Sigmoid colon (tissue), 7 donors: Measurements from ENCODE around the gene RRP12. TPM values are rescaled to one million over a fixed set of nuclear protein-coding genes. Genes with fewer than 3 reads are reported as not detected.

Experiments
- DNase-seq: peaks from one replicate; pipeline ENCODE4 v3.0.0-alpha.2; 2019
- H3K27ac ChIP-seq, 4 donors: fragments of 200-600 bp; sonication (generic); one replicate each; pipeline ENCODE4 v1.5.1; 2016 to 2019; ENCODE audit warnings: mild to moderate bottlenecking in 1 of 4
- H3K27me3 ChIP-seq, 3 donors: fragments of 200-600 bp; sonication (generic); one replicate each; pipeline ENCODE4 v1.5.1; 2019; ENCODE audit warnings: mild to moderate bottlenecking in 1 of 3
- H3K36me3 ChIP-seq, 4 donors: fragments of 200-600 bp; sonication (generic); one replicate each; pipeline ENCODE4 v1.5.1; 2016 to 2019
- H3K4me1 ChIP-seq, 4 donors: fragments of 200-600 bp; sonication (generic); one replicate each; pipeline ENCODE4 v1.5.1; 2017 to 2019
- H3K4me3 ChIP-seq, 4 donors: fragments of 200-600 bp; sonication (generic); one replicate each; pipeline ENCODE4 v1.5.1; 2017 to 2019; ENCODE audit warnings: mild to moderate bottlenecking in 2 of 4, moderate library complexity in 1 of 4
- H3K9me3 ChIP-seq, 4 donors: fragments of 200-600 bp in 3 of 4; sonication (generic) in 3 of 4; one replicate each; pipeline versions ENCODE4 v1.5.1 to v1.6.1; 2013 to 2019
- CTCF ChIP-seq, 4 experiments: fragments of 450-650 bp in 3 of 4; fragments of 200-600 bp in 1 of 4; IDR thresholded peaks; one replicate each; pipeline ENCODE4 v1.5.1; 2016 to 2019; ENCODE audit warnings: antibody characterized with exemption in 4 of 4, mild to moderate bottlenecking in 3 of 4, moderate library complexity in 2 of 4
- EP300 ChIP-seq, 4 donors: sonication (generic); formaldehyde crosslinking; IDR thresholded peaks; one replicate each; pipeline ENCODE4 v1.6.1; 2017; ENCODE audit warnings: antibody characterized with exemption in 4 of 4
- POLR2A ChIP-seq, 2 donors: fragments of 450-650 bp; IDR thresholded peaks; one replicate each; pipeline ENCODE4 v1.6.1; 2016; ENCODE audit warnings: antibody characterized with exemption in 2 of 2, mild to moderate bottlenecking in 2 of 2, moderate library complexity in 2 of 2
- POLR2AphosphoS5 ChIP-seq, 4 donors: sonication (generic); formaldehyde crosslinking; IDR thresholded peaks; one replicate each; pipeline ENCODE4 v1.6.1; 2017; ENCODE audit warnings: antibody characterized with exemption in 4 of 4
- WGBS, 2 donors: extraction: QIAGEN DNeasy Blood & Tissue Kit; methylation state at CpG; one replicate each; pipeline ENCODE4 v1.1.7; 2013; 5-methylcytosine and 5-hydroxymethylcytosine counted together
- intact Hi-C: fragments of 100-400 bp; cut with DNase I; formaldehyde crosslinking; loops from one replicate; pipeline ENCODE4 v1.15.1; 2023
- polyA plus RNA-seq, 3 donors: library from polyadenylated mRNA; stranded (reverse); fragments of 200-250 nt; gene quantifications; one replicate each; pipeline ENCODE4 v1.2.3, GENCODE V29; 2013
- total RNA-seq, 4 donors: library from RNA; depleted of rRNA; stranded (reverse); fragments of >200 nt; gene quantifications; one replicate each; pipeline ENCODE4 v1.1.0, GENCODE V29; 2016
- donor health status: healthy with polysubstance abuse.
- donor health status: Bipolar disorder and iron deficiency.
- donor health status: healthy.

RRP12 gene
- total and polyA plus RNA-seq, 7 donors: 3.2 to 18.8 (median 7.8) TPM

GRCh38 chr10:97404044-97404443 is 2.9 kb upstream of the RRP12 start:
- no peaks in the 10 kb centered on the region for H3K9me3 ChIP-seq
- H3K27me3 ChIP-seq: no peaks in the 10 kb centered on the region
- no peak for DNase-seq
- peaks cover 0 to 28% (median 25%) of the 10 kb centered on the region in 4 donors for H3K4me1 ChIP-seq
- H3K36me3 ChIP-seq: no peaks in the 10 kb centered on the region
- TF ChIP-seq CTCF (IDR thresholded peaks at IDR 0.05) (no peak), EP300 (IDR thresholded peaks at IDR 0.05) (no peak), POLR2AphosphoS5 (IDR thresholded peaks at IDR 0.05) (no peak), POLR2A (IDR thresholded peaks at IDR 0.05) (no peak)
- H3K27ac ChIP-seq: no peak overlapping the region
- H3K4me3 ChIP-seq: no peak overlapping the region
- intact Hi-C loops: loop anchor here (5.0 kb wide), 2 partner anchors 72 to 148 kb away; partner anchors contain the start of gene FRAT2

- intact Hi-C loops: loop anchor here (1.0 to 5.0 kb wide), 3 partner anchors 45 to 151 kb away; partner anchors contain the start of genes EXOSC1, FRAT2 and ZDHHC16
- Histone ChIP-seq H3K27ac (peak overlapping the region; percentile 65 to 82 (median 72)), H3K36me3 (peaks cover 0 to 12% (median 4%) of the 10 kb centered on the region in 4 donors), H3K27me3 (no peaks in the 10 kb centered on the region), H3K4me1 (peaks cover 0 to 19% (median 17%) of the 10 kb centered on the region in 4 donors), H3K9me3 (no peaks in the 10 kb centered on the region), H3K4me3 (peak overlapping the region in 3 of 4 donors; percentile 73 to 86 (median 74))
- TF ChIP-seq POLR2AphosphoS5 (IDR thresholded peaks at IDR 0.05) (no peak), CTCF (IDR thresholded peaks at IDR 0.05) (no peak), EP300 (IDR thresholded peaks at IDR 0.05) (peak in 1 of 4 donors; percentile 1), POLR2A (IDR thresholded peaks at IDR 0.05) (no peak)
- DNase-seq: no peak
- 62 to 67% methylated on average over 13 of the region's 13 CpGs for WGBS, 2 donors
These were observed 347 bp upstream of the RRP12 start for GRCh38 chr10:97401455-97401919.

GRCh38 chr10:97399843-97400545 is 1.1 kb downstream of the RRP12 start:
- DNase-seq: no peak
- peaks cover 0 to 19% (median 17%) of the 10 kb centered on the region in 4 donors for H3K4me1 ChIP-seq
- H3K36me3 ChIP-seq: peaks cover 0 to 27% (median 8%) of the 10 kb centered on the region in 4 donors
- WGBS, 2 donors: 12 to 34% methylated on average over 21 of the region's 21 CpGs
- H3K9me3 ChIP-seq: no peaks in the 10 kb centered on the region
- peak overlapping the region in 3 of 4 donors; percentile 67 to 82 (median 76) for H3K27ac ChIP-seq
- no peak for TF ChIP-seq POLR2AphosphoS5 (IDR thresholded peaks at IDR 0.05)
- no peak for TF ChIP-seq POLR2A (IDR thresholded peaks at IDR 0.05)
- no peak for TF ChIP-seq EP300 (IDR thresholded peaks at IDR 0.05)
- no peak for TF ChIP-seq CTCF (IDR thresholded peaks at IDR 0.05)
- intact Hi-C loops: loop anchor here (5.0 kb wide), 2 partner anchors 68 to 152 kb away; partner anchors contain the start of gene FRAT2
- H3K27me3 ChIP-seq: no peaks in the 10 kb centered on the region
- H3K4me3 ChIP-seq: peak overlapping the region in 3 of 4 donors; percentile 73 to 86 (median 74)

- H3K4me3 ChIP-seq: no peak overlapping the region
- no peaks in the 10 kb centered on the region for H3K27me3 ChIP-seq
- WGBS, 2 donors: 71 to 73% methylated on average over 4 of the region's 4 CpGs
- intact Hi-C loops: no loop called here
- H3K4me1 ChIP-seq: peaks cover 0 to 13% (median 12%) of the 10 kb centered on the region in 4 donors
- H3K36me3 ChIP-seq: peaks cover 0 to 62% (median 8%) of the 10 kb centered on the region in 4 donors
- DNase-seq: no peak
- H3K9me3 ChIP-seq: no peaks in the 10 kb centered on the region
- H3K27ac ChIP-seq: no peak overlapping the region
- TF ChIP-seq EP300 (IDR thresholded peaks at IDR 0.05) (no peak), POLR2AphosphoS5 (IDR thresholded peaks at IDR 0.05) (no peak), CTCF (IDR thresholded peaks at IDR 0.05) (no peak), POLR2A (IDR thresholded peaks at IDR 0.05) (no peak)
These were observed 5.1 kb downstream of the RRP12 start for GRCh38 chr10:97396056-97396455.
